Sigmoid colon (tissue), 7 donors: Measurements from ENCODE around the gene PMP22. TPM values are rescaled to one million over a fixed set of nuclear protein-coding genes. Genes with fewer than 3 reads are reported as not detected.
A peak's percentile ranks its signal among the peaks of the same experiment; 100 is the strongest.

ENCODE experiments used
- DNase-seq: peaks from one replicate; pipeline ENCODE4 v3.0.0-alpha.2; 2019
- H3K27ac ChIP-seq, 4 donors: fragments of 200-600 bp; sonication (generic); one replicate each; pipeline ENCODE4 v1.5.1; 2016 to 2019; ENCODE audit warnings: mild to moderate bottlenecking in 1 of 4
- H3K27me3 ChIP-seq, 3 donors: fragments of 200-600 bp; sonication (generic); one replicate each; pipeline ENCODE4 v1.5.1; 2019; ENCODE audit warnings: mild to moderate bottlenecking in 1 of 3
- H3K36me3 ChIP-seq, 4 donors: fragments of 200-600 bp; sonication (generic); one replicate each; pipeline ENCODE4 v1.5.1; 2016 to 2019
- H3K4me1 ChIP-seq, 4 donors: fragments of 200-600 bp; sonication (generic); one replicate each; pipeline ENCODE4 v1.5.1; 2017 to 2019
- H3K4me3 ChIP-seq, 4 donors: fragments of 200-600 bp; sonication (generic); one replicate each; pipeline ENCODE4 v1.5.1; 2017 to 2019; ENCODE audit warnings: mild to moderate bottlenecking in 2 of 4, moderate library complexity in 1 of 4
- H3K9me3 ChIP-seq, 4 donors: fragments of 200-600 bp in 3 of 4; sonication (generic) in 3 of 4; one replicate each; pipeline versions ENCODE4 v1.5.1 to v1.6.1; 2013 to 2019
- EP300 ChIP-seq, 4 donors: sonication (generic); formaldehyde crosslinking; IDR thresholded peaks; one replicate each; pipeline ENCODE4 v1.6.1; 2017; ENCODE audit warnings: antibody characterized with exemption in 4 of 4
- POLR2A ChIP-seq, 2 donors: fragments of 450-650 bp; IDR thresholded peaks; one replicate each; pipeline ENCODE4 v1.6.1; 2016; ENCODE audit warnings: antibody characterized with exemption in 2 of 2, mild to moderate bottlenecking in 2 of 2, moderate library complexity in 2 of 2
- POLR2AphosphoS5 ChIP-seq, 4 donors: sonication (generic); formaldehyde crosslinking; IDR thresholded peaks; one replicate each; pipeline ENCODE4 v1.6.1; 2017; ENCODE audit warnings: antibody characterized with exemption in 4 of 4
- WGBS, 2 donors: extraction: QIAGEN DNeasy Blood & Tissue Kit; methylation state at CpG; one replicate each; pipeline ENCODE4 v1.1.7; 2013; 5-methylcytosine and 5-hydroxymethylcytosine counted together
- intact Hi-C: fragments of 100-400 bp; cut with DNase I; formaldehyde crosslinking; loops from one replicate; pipeline ENCODE4 v1.15.1; 2023
- polyA plus RNA-seq, 3 donors: library from polyadenylated mRNA; stranded (reverse); fragments of 200-250 nt; gene quantifications; one replicate each; pipeline ENCODE4 v1.2.3, GENCODE V29; 2013
- total RNA-seq, 4 donors: library from RNA; depleted of rRNA; stranded (reverse); fragments of >200 nt; gene quantifications; one replicate each; pipeline ENCODE4 v1.1.0, GENCODE V29; 2016
- TF ChIP-seq, protein P1 (sequence below), 4 experiments: fragments of 450-650 bp in 3 of 4; fragments of 200-600 bp in 1 of 4; IDR thresholded peaks; one replicate each; pipeline ENCODE4 v1.5.1; 2016 to 2019; ENCODE audit warnings: antibody characterized with exemption in 4 of 4, mild to moderate bottlenecking in 3 of 4, moderate library complexity in 2 of 4
- donor health status: healthy with polysubstance abuse.
- donor health status: Bipolar disorder and iron deficiency.
- donor health status: healthy.

The PMP22 gene
- total and polyA plus RNA-seq, 7 donors = 25.2 to 350 (median 125) TPM

DNA sequence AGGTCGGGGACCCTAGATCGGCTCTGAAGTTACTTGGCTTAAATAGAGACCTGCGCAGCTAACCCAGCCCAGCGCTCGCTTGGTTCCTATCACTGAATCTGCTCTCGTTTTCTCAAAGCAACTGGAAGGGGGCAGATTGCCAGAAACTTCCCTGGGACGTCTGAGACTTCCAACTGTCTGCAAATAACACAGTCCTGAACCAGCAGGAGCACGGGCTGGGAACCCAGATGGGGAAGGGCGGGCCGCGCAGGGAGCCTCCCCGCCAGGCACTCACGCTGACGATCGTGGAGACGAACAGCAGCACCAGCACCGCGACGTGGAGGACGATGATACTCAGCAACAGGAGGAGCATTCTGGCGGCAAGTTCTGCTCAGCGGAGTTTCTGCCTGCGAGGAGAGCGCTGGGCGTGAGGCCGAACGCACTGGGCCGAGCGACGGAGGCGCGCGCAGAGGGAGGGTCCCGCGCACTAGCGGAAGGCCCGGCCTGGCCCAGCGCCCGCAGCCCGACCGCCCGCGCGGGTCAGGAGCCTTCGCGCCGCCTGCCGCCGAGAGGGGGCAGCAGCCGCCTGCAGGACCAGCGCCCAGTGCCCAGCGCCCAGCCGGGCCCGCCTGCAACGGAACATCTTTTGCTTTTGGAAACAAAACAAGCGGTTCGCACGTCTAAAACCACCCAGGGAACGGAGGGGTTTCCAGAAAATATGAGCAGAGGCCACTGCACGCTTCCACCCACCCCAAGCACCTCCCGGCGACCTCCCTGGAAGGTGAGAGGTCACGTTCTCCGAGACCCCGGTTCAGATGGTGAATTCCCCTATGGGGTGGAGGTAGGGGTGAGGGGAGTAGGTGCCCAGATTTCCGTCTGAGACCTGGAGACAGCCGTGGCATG is 4.5 kb downstream of the PMP22 start:
- DNase-seq = peak; percentile 97
- peaks cover 0 to 69% (median 57%) of the 10 kb centered on the region in 4 donors for H3K4me1 ChIP-seq
- peak overlapping the region; percentile 89 to 99 (median 94) for H3K27ac ChIP-seq
- no peak for TF ChIP-seq POLR2A (IDR thresholded peaks at IDR 0.05)
- TF ChIP-seq POLR2AphosphoS5 (IDR thresholded peaks at IDR 0.05) = peak; percentile 68 to 83 (median 76)
- TF ChIP-seq, protein P1, sequence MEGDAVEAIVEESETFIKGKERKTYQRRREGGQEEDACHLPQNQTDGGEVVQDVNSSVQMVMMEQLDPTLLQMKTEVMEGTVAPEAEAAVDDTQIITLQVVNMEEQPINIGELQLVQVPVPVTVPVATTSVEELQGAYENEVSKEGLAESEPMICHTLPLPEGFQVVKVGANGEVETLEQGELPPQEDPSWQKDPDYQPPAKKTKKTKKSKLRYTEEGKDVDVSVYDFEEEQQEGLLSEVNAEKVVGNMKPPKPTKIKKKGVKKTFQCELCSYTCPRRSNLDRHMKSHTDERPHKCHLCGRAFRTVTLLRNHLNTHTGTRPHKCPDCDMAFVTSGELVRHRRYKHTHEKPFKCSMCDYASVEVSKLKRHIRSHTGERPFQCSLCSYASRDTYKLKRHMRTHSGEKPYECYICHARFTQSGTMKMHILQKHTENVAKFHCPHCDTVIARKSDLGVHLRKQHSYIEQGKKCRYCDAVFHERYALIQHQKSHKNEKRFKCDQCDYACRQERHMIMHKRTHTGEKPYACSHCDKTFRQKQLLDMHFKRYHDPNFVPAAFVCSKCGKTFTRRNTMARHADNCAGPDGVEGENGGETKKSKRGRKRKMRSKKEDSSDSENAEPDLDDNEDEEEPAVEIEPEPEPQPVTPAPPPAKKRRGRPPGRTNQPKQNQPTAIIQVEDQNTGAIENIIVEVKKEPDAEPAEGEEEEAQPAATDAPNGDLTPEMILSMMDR (IDR thresholded peaks at IDR 0.05) = peak in 3 of 4 experiments; percentile 23 to 79 (median 29)
- peak in 1 of 4 donors; percentile 22 for TF ChIP-seq EP300 (IDR thresholded peaks at IDR 0.05)
- H3K4me3 ChIP-seq = peak overlapping the region; percentile 61 to 94 (median 80)
- no peaks in the 10 kb centered on the region for H3K9me3 ChIP-seq
- H3K27me3 ChIP-seq = no peaks in the 10 kb centered on the region
- intact Hi-C loops = loop anchor here (1.0 to 10.0 kb wide), 5 partner anchors 91 to 664 kb away; no protein-coding TSS in a partner anchor
- WGBS, 2 donors = 1% methylated on average over 67 of the region's 67 CpGs
- peaks cover 22 to 41% (median 33%) of the 10 kb centered on the region in 4 donors for H3K36me3 ChIP-seq

DNA sequence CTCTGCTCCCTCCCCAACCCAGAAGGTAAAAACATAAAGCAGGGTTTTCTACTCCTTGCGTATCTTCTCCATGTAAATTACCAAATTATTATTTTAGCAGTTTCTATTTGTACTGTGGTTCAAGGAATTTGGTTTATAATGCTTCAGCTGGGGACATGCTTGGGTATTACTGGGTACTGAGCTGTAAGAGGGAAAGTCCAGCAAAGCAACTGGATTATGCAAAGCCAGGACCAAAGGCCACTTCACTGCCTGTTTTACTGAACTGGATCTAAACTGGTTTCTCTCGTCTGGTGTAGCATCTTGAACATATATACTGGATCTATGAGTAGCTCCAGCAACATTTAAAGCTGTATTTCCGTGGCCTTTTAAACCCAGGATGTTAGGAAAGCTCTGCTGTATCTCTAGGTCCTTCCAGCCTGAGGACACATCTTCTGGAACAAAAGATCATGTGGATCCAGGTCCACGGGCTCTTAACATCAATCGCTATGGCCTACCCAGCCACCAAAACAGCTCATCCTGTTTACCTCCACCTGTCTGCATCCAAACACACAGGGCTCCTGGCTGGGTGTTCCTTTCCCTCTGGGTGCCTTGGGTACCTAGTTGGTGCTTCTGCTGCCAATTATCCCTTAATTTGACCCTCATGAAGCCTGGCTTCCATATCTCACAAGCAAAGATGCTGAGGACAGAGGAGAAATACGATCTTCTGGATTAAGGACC is 7.2 kb downstream of the PMP22 start:
- Histone ChIP-seq H3K4me1 (peaks cover 0 to 72% (median 72%) of the 10 kb centered on the region in 4 donors), H3K4me3 (peak overlapping the region in 3 of 4 donors; percentile 28 to 71 (median 34)), H3K9me3 (no peaks in the 10 kb centered on the region), H3K27me3 (no peaks in the 10 kb centered on the region), H3K27ac (peak overlapping the region; percentile 89 to 99 (median 94)), H3K36me3 (peaks cover 34 to 67% (median 56%) of the 10 kb centered on the region in 4 donors)
- intact Hi-C loops = no loop called here
- WGBS, 2 donors = 76 to 84% methylated on average over 6 of the region's 6 CpGs
- no peak for TF ChIP-seq POLR2AphosphoS5 (IDR thresholded peaks at IDR 0.05)
- no peak for TF ChIP-seq EP300 (IDR thresholded peaks at IDR 0.05)
- TF ChIP-seq POLR2A (IDR thresholded peaks at IDR 0.05) = no peak
- TF ChIP-seq, protein P1 (IDR thresholded peaks at IDR 0.05) = no peak
- no peak for DNase-seq

DNA sequence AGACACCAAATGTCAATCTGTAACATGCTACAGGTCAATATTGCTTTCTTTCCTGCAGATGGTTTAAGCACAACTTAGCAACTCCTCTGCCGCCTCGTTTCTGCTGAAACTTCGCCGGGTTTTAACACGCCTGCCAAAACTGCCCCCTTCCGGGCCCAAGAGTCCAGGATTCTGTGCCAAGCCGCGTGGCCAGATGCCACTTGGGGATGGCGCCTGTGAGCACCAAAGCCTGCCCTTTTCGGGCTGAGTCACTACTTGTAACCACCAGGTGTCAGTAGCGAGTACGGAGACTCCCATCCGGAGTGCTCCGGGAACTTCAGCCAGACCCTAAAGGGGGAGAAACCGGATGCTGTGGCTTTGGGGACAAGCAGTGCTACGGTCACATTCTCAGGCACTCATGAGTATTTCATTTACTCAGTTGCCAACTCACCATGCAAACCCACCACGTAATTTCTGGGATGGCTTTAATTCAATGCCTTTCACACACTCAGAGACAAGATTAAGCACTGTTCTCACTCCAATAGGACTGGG is 7.8 kb downstream of the PMP22 start:
- TF ChIP-seq EP300 (IDR thresholded peaks at IDR 0.05) (peak in 1 of 4 donors; percentile 15), POLR2AphosphoS5 (IDR thresholded peaks at IDR 0.05) (peak in 3 of 4 donors; percentile 51 to 66 (median 62)), POLR2A (IDR thresholded peaks at IDR 0.05) (no peak)
- TF ChIP-seq, protein P1 (IDR thresholded peaks at IDR 0.05) = peak; percentile 76 to 93 (median 83)
- WGBS, 2 donors = 1% methylated on average over 17 of the region's 17 CpGs
- intact Hi-C loops = no loop called here
- H3K4me1 ChIP-seq = peaks cover 0 to 78% (median 78%) of the 10 kb centered on the region in 4 donors
- DNase-seq = peak; percentile 92
- H3K4me3 ChIP-seq = peak overlapping the region; percentile 8 to 71 (median 31)
- no peaks in the 10 kb centered on the region for H3K9me3 ChIP-seq
- peaks cover 35 to 73% (median 63%) of the 10 kb centered on the region in 4 donors for H3K36me3 ChIP-seq
- no peaks in the 10 kb centered on the region for H3K27me3 ChIP-seq
- peak overlapping the region; percentile 89 to 99 (median 94) for H3K27ac ChIP-seq

DNA sequence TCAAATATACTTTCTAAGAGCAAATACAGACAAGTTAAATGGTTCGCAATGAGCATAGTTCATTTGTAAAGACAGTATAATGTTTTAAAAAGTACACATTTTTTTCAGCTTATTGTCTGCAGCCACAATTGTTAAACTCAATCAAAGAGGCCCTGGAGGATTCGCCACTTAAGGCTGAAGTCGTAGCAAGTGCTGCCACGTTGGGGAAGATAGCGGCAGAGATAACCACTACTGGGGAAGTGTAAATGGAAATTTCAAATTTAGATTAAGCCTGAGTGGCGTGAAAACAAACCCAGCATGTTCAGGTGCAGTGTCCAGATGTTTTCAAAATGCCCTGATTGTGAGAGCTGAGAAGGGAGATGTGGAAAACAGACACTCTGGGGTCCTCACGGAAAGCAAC is 8.4 kb downstream of the PMP22 start:
- 57 to 76% methylated on average over 7 of the region's 7 CpGs for WGBS, 2 donors
- H3K4me3 ChIP-seq = peak overlapping the region; percentile 8 to 71 (median 31)
- peaks cover 40 to 79% (median 68%) of the 10 kb centered on the region in 4 donors for H3K36me3 ChIP-seq

More for the DNA sequence above, 8.4 kb downstream of the PMP22 start:
- no peak for DNase-seq
- Histone ChIP-seq H3K27me3 (no peaks in the 10 kb centered on the region), H3K9me3 (no peaks in the 10 kb centered on the region), H3K4me1 (peaks cover 0 to 85% (median 84%) of the 10 kb centered on the region in 4 donors), H3K27ac (peak overlapping the region; percentile 89 to 99 (median 94))
- intact Hi-C loops = no loop called here
- TF ChIP-seq EP300 (IDR thresholded peaks at IDR 0.05) (no peak), POLR2AphosphoS5 (IDR thresholded peaks at IDR 0.05) (no peak), POLR2A (IDR thresholded peaks at IDR 0.05) (no peak)
- TF ChIP-seq, protein P1 (IDR thresholded peaks at IDR 0.05) = no peak
